DMS79 treated with DMSO at 0.1 percent for 48 hours (cell line): ENCODE results near the gene CARD11.
"Not testable (repeated sequence)": the region's sequence is repeated elsewhere in the genome, so short reads cannot be mapped to it uniquely, and the experiment has no call there.

Experiments
- DNase-seq: peaks from one replicate; lab custom pipeline; 2025; lab: John Stamatoyannopoulos, UW

The CARD11 gene

DNA sequence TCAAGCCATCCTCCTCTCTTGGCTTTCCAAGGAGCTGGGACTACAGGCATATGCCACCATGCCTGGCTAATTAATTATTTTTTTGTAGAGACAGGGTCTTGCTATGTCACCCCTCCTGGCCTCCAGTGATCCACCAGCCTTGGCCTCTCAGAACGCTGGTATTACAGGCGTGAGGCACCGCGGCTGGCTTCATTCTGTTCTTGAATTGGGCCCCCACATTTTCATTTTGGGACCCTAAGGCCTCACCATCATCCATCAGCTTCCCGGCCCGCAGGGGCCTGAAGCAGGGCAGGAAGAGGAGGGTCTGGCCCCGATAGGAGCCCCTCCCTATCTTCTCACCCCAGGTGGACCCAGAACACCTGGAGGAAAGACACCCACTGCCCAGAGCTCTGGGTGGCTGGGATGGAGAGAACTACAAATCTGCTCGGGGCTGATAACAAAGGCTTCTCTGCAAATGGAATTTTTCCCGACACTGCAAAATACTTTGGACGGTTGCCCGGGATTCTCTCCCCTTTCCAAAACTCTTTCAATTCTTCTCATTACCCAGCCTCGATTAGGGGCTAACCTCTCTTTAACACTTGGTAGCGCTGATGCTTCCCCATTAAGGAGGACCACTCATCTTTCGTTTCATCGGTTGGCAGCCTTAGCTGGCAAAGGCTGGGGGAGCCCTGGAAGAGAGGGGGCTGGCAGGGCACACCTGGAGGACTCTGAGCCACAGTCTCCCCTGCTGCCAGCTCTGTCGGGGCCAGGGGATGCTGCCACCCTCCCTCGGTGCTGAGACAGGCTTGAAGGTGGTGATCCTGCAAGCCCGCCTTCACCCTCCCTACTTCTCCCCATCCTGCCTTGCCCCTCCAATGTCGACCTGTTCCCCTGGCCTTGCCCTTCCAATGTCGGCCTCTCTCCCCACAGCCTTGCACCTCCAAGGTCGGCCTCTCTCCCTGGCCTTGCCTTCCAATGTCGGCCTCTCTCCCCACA lies 118.5 kb downstream of the CARD11 start:
- DNase-seq: peak; percentile 44

DNA sequence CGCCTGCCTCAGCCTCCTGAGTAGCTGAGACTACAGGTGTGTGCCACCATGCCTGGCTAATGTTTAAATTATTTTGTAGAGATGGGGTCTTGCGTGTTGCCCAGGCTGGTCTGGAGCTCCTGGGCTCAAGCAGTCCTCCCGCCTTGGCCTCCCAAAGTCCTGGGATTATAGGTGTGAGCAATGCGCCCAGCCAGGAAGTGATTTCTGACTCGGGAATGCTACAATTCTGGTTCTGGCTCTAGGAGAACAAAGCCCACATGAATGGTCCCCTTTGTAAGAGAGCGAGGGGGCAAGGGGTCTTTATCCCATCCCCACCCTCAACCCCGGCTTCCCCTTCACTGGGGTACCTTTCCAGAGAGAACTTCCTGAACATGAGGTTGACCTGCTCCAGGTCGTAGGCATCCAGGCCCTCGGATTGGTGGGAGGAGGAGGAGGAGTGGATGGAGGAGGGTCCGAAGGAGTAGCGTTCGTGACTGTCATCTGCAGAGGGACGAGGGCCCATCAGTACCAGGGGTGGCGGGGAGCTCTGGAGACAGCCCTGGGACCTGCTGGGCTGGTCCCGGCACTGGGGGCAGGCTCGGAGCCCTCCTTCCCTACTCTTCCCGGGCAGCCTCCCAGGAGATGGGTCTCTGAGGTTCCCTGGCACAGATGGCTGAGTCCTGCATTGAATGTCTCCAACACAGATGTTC lies 119.6 kb downstream of the CARD11 start:
- DNase-seq: no peak

GRCh38 chr7:2923291-2923781 lies 120.3 kb downstream of the CARD11 start:
- no peak for DNase-seq

- no peak for DNase-seq
Observed at GRCh38 chr7:2922866-2923265, 120.8 kb downstream of the CARD11 start.

DNA sequence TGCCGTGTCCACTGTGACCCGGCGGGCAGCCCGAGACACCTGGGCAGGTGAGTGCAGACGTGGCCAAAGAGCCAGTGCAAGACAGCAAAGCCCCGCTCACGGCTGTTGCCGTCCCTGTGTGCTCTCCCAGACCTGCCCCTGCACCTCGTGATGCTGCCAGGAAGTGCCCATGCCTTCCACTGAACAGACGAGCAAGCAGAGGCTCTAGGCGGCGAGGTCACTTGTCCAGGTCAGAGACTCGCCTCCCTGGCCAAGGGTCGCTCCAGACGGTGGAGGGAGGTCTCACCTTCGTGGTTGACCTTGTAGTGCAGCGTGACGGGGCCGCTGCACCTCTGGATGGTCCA lies 121.3 kb downstream of the CARD11 start:
- DNase-seq: no peak

DNA sequence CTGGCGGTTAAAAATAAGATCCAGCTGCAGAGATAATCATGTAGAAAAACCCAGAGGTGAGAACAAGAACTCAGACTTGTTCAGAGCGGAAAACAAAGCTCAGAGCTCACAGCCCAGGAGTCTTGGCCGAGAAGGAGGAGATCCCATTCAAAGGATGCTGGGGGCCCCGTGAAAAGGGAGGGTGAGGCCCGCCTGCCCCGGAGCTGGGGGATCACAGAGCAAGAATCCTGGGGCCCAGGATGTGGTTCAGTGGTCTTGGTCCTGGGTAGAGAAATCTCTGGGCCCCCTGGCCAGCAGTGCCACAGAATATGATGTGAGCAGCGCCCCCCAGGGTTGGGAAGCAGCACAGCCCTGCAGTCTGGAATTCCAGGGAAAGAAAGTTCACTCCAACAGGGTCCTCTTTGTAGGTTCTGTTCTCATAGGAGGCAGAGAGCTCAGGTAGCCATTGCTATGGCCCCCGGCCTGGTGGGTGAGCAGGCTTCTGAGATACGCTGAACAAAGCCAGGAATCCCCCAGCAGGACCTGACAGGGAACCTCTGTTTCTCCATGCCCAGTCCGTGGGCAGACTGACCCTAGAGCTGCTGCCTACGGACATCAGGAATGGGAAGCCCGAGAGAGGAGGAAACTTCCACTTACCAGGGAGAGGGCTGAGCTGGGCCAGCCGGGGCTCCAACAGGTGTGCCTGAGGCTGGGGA lies 121.9 kb downstream of the CARD11 start:
- no peak for DNase-seq

DNA sequence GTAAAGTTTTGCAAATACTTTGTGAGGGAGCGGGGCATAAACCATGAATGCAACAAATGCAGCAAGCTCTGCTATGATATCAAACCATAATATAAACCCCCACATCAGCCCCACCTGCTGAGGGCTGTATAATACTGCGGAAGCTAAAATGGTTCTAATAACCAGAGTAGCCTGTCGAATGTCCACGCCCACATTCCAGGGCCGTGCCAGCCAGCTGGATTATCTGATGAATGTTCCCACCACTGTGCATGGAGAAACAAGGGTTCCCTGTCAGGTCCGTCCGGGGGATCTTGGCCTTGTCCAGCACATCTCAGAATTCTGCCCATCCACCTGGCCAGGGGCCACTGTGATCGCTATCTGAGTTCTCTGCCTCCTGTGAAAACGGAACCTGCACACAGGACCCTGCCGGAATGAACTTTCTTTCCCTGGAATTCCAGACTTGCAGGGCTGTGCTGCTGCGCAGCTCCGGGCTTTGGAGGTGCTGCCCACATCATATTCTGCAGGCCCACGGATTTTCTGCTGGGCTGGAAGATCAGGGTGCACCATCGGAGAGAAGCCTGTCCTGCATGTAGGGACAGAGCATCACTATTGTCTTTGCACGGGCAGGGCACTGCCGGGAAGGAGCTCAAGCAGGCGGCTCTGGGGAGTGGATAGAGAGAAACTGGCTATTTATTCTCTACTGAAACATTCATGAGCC lies 122.6 kb downstream of the CARD11 start:
- no peak for DNase-seq

DNA sequence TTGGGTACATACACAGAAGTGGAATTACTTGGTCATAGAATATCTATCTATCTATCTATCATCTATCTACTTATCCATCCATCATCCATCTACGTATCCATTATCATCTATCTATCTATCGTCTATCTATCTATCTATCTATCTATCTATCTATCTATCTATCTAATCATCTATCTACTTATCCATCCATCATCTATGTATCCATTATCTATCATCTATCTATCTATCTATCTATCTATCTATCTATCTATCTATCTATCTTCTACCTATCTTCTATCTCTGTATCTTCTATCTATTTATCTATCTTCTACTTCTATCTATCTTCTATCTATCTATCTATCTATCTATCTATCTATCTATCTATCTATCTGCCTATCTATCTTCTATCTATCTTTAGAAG lies 123.2 kb downstream of the CARD11 start:
- DNase-seq: not testable (repeated sequence)

DNA sequence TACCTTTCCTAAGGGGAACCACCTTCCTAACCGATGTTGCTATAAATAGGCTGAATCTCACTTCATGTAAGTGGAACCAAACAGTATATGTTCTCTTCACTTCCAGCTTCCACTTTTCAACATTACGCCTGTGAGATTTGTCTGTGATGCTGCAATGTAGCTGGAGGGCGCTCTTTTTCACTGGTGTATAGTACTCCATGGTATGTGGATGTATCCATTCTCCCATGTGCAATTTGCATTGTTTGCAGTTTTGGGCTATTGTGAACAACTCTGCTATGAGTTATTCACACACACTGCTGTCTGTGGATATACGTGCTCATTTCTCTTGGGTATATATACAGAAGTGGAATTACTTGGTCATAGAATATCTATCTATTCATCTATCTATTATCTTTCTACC lies 123.6 kb downstream of the CARD11 start:
- DNase-seq: no peak

GRCh38 chr7:2919256-2919655 lies 124.4 kb downstream of the CARD11 start:
- DNase-seq: no peak

- DNase-seq: no peak
Observed at GRCh38 chr7:2918406-2918805, 125.3 kb downstream of the CARD11 start.

DNA sequence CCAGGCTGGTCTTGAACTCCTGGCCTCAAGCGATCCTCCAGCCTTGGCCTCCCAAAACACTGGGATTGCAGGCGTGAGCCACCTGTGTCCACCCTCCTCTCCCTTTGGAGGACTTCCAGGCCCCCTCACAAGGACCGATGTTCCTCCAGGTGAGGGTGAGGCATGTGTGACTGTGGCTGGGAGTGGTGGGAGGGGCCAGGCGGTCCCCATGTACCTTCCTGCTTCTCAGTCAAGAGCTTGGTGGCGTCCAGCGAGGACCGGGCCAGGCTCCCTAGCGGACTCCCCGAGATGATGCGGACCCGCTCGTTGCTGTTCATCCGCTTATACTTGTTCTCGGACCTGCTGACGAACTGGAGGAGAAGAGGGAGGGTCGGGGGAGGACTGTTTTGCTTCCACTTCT lies 128.6 kb downstream of the CARD11 start:
- no peak for DNase-seq

- DNase-seq: peak; percentile 22
Observed at GRCh38 chr7:2913760-2914387, 129.8 kb downstream of the CARD11 start.

GRCh38 chr7:2912684-2913439 lies 130.8 kb downstream of the CARD11 start:
- DNase-seq: no peak

DNA sequence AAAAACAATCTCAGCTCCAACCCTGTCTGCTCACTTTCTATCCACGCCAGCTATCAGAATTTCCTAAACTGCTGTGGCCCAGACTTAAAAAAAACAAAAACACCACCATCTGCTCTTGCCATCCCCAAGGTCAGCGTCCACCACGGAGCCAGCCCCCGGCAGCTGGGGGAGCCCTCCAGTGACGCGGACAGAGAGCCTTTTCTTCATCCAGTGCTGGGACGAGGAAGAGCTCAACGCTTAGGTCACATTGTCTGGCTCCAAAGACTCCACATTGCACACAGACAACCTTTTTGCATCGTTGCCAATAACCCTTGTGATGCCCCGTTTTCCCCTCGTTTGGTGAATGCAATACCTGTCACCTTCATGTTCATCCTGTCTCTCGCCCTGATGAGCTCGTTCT lies 132.2 kb downstream of the CARD11 start:
- no peak for DNase-seq

DNA sequence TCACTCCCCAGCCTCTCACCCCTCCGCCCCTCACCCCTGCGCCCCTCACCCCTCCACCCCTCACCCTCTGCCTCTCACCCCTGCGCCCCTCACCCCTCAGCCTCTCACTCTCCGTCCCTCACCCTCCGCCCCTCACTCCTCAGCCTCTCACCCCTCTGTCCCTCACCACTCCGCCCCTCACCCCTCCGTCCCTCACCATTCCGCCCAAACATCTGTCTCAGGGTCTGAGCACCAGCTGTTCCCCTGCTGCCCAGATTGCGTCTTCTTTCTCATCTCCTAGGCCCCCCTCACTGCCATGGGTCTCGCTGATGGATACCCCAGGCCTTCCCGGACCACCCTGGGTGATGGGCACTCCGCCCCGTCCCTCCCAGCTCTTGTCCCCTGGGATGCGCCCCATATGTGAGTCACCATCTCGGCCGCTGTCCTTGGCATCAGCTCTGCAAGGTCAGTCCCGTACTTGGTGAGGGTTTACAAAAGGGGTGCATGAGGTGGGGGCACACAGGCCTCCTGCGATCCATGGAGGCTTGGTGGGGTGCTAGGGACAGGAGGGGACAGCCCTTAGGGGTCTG lies 134.1 kb downstream of the CARD11 start:
- no peak for DNase-seq

GRCh38 chr7:2909043-2909442 lies 134.6 kb downstream of the CARD11 start:
- DNase-seq: no peak

GRCh38 chr7:2908103-2908683 lies 135.5 kb downstream of the CARD11 start:
- no peak for DNase-seq

GRCh38 chr7:2906197-2906931 lies 137.3 kb downstream of the CARD11 start:
- no peak for DNase-seq
